ENCODE results near the gene CASQ2.

The CASQ2 gene

GRCh38 chr1:115705963-115706362, 62.6 kb downstream of the CASQ2 start:
- no peak for TF ChIP-seq CTCF (IDR thresholded peaks at IDR 0.05)
- H3K27me3 ChIP-seq = peaks cover 4% of the 10 kb centered on the region
- H3K4me3 ChIP-seq (ENCODE audit: low read depth in 1 of 2, low read length in 1 of 2) = no peak overlapping the region
- no peak overlapping the region for H3K27ac ChIP-seq
- H3K9me3 ChIP-seq = no peaks in the 10 kb centered on the region
- H3K4me1 ChIP-seq (ENCODE audit: control insufficient read depth in 1 of 2, insufficient read depth in 1 of 2, low read depth in 1 of 2, low read length in 1 of 2) = no peaks in the 10 kb centered on the region
- H3K36me3 ChIP-seq = no peaks in the 10 kb centered on the region

- Histone ChIP-seq H3K27me3 (peaks cover 6% of the 10 kb centered on the region), H3K36me3 (no peaks in the 10 kb centered on the region), H3K27ac (no peak overlapping the region), H3K4me3 (ENCODE audit: low read depth in 1 of 2, low read length in 1 of 2) (no peak overlapping the region), H3K4me1 (ENCODE audit: control insufficient read depth in 1 of 2, insufficient read depth in 1 of 2, low read depth in 1 of 2, low read length in 1 of 2) (no peaks in the 10 kb centered on the region), H3K9me3 (no peaks in the 10 kb centered on the region)
- no peak for TF ChIP-seq CTCF (IDR thresholded peaks at IDR 0.05)
Observed at GRCh38 chr1:115705085-115705951, 63.2 kb downstream of the CASQ2 start.

GRCh38 chr1:115702959-115703358, 65.6 kb downstream of the CASQ2 start:
- Histone ChIP-seq H3K4me1 (ENCODE audit: control insufficient read depth in 1 of 2, insufficient read depth in 1 of 2, low read depth in 1 of 2, low read length in 1 of 2) (no peaks in the 10 kb centered on the region), H3K36me3 (no peaks in the 10 kb centered on the region), H3K27me3 (peaks cover 11% of the 10 kb centered on the region), H3K27ac (no peak overlapping the region), H3K4me3 (ENCODE audit: low read depth in 1 of 2, low read length in 1 of 2) (no peak overlapping the region), H3K9me3 (no peaks in the 10 kb centered on the region)
- no peak for TF ChIP-seq CTCF (IDR thresholded peaks at IDR 0.05)

- Histone ChIP-seq H3K4me1 (ENCODE audit: control insufficient read depth in 1 of 2, insufficient read depth in 1 of 2, low read depth in 1 of 2, low read length in 1 of 2) (no peaks in the 10 kb centered on the region), H3K36me3 (no peaks in the 10 kb centered on the region), H3K4me3 (ENCODE audit: low read depth in 1 of 2, low read length in 1 of 2) (no peak overlapping the region), H3K9me3 (no peaks in the 10 kb centered on the region), H3K27ac (no peak overlapping the region), H3K27me3 (peaks cover 11% of the 10 kb centered on the region)
- no peak for TF ChIP-seq CTCF (IDR thresholded peaks at IDR 0.05)
Observed at GRCh38 chr1:115701090-115701489, 67.4 kb downstream of the CASQ2 start.

GRCh38 chr1:115697619-115698018, 70.9 kb downstream of the CASQ2 start:
- TF ChIP-seq CTCF (IDR thresholded peaks at IDR 0.05) = no peak
- Histone ChIP-seq H3K4me1 (ENCODE audit: control insufficient read depth in 1 of 2, insufficient read depth in 1 of 2, low read depth in 1 of 2, low read length in 1 of 2) (no peaks in the 10 kb centered on the region), H3K27ac (no peak overlapping the region), H3K4me3 (ENCODE audit: low read depth in 1 of 2, low read length in 1 of 2) (no peak overlapping the region), H3K36me3 (no peaks in the 10 kb centered on the region), H3K9me3 (no peaks in the 10 kb centered on the region), H3K27me3 (peaks cover 11% of the 10 kb centered on the region)
